ES-I3 (cell line): ENCODE measurements around the gene HMOX2.
A peak's percentile ranks its signal among the peaks of the same experiment; 100 is the strongest.

ENCODE experiments used
- H3K36me3 ChIP-seq: 2 replicates; pipeline ENCODE4 v1.6.1; 2013; ENCODE audit warnings: mild to moderate bottlenecking, low read length, control low read depth, moderate library complexity; ENCODE audit not compliant: insufficient read depth
- H3K4me1 ChIP-seq: 2 replicates; pipeline ENCODE4 v1.6.1; 2013; ENCODE audit warnings: mild to moderate bottlenecking, control low read depth, low read length; ENCODE audit not compliant: insufficient read depth
- H3K9ac ChIP-seq: 2 replicates; pipeline ENCODE4 v1.6.1; 2013; ENCODE audit warnings: low read depth, mild to moderate bottlenecking, low read length, moderate library complexity
- H3K9me3 ChIP-seq: 2 replicates; pipeline ENCODE4 v1.6.1; 2013; ENCODE audit warnings: mild to moderate bottlenecking, low read length, moderate library complexity; ENCODE audit not compliant: control insufficient read depth, insufficient read depth

HMOX2 gene

DNA sequence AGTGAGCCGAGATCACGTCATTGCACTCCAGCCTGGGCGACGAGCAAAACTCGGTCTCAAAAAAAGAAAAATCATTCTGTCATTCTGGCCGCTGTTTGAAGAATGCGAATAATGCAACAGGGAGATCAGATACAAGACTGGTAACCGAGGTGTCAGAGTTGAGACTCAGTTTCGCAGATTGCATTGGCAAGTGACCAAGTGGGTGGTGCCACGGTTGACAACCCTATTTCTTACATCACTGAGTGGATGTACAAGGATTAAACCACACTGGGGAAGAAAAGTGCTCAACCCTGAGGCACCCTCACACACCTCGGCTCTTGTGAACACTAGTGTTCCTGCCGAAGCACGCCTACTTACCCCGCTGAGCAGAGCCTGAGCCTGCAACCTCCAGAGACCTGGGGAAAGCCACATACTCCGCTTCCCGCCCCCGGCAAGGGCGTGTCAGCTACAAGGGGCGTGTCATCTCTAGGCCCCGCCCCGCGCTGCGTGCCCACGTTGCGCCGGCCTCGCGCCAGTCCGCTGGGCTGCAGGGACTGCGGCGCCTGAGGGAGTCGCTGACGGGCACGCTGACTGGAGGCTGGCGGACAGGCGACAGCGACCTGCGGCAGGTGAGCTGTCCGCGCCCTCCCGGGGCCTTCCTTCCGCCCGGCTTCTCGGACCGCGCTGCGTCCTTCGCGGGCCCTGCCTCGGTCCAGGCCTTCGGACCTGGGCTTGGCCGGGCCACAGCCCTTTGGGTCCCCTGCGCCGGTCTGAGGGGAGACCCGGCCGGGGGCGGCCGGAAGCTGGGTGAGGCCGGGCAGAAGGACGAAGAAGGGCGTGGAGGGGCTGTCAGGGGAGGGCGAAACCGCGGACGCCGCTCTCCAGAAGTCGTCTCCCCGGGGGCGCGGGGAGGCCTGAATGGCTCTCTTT, at the start of gene HMOX2:
TSS of gene HMOX2 (plus strand) at position 519 of the 909 bp plus-strand sequence. CDS start 29,127 bp downstream, outside the sequence.
- Histone ChIP-seq H3K4me1 (peaks cover 10% of the 10 kb centered on the region), H3K36me3 (no peaks in the 10 kb centered on the region), H3K9me3 (no peaks in the 10 kb centered on the region; the same call in 1 of the 2 replicates), H3K9ac (peak within 1 kb of the TSS; percentile 71)

DNA sequence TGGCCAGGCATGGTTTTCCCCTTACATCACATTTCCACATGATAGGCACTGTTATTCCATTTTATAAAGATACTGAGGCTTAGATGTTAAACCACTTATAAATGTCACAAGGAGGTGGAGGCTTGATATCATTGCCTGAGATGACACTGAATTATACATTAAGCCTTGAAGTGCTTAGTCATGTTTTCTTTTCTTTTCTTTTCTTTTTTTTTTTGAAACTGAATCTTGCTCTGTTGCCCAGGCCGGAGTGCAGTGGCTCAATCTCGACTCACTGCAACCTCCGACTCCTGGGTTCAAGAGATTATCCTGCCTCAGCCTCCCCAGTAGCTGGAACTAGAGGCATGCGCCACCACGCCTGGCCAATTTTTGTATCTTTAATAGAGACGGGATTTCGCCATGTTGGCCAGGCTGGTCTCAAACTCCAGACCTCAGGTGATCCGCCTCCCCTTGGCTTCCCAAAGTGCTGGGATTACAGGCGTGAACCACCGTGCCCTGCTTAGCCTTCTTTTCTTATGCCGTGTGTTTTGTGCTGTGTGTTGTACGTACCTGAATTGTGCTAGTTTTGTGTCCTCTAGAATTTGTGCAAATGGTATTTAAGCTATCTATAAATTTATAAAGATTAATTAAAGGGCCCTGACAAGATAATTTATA, 49.4 kb upstream of the HMOX2 start:
- peak overlapping the region; percentile 84; the same call in 1 of the 2 replicates for H3K9ac ChIP-seq
- H3K4me1 ChIP-seq: no peaks in the 10 kb centered on the region
- H3K9me3 ChIP-seq: no peaks in the 10 kb centered on the region
- peaks cover 4% of the 10 kb centered on the region; the same call in 1 of the 2 replicates for H3K36me3 ChIP-seq

DNA sequence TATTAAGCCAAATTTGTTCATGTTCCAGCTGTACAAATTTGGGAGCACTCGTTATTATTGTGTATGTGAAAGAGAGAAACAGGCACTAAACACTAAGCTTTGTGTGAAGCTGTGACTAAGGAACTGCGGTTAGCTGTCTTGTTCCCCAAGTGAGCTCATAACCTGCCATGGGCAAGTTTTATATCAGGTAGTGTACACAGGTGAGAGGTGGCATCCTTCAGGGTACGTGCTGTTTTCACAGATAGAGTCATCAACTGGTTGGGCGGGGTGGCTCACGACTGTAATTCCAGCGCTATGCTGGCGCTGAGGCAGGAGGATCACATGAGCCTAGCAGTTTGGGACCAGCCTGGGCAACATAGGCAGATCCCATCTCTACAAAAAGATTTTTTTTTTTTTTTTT, 47.7 kb upstream of the HMOX2 start:
- Histone ChIP-seq H3K9me3 (no peaks in the 10 kb centered on the region), H3K4me1 (no peaks in the 10 kb centered on the region), H3K9ac (no peak overlapping the region), H3K36me3 (peaks cover 4% of the 10 kb centered on the region; the same call in 1 of the 2 replicates)

DNA sequence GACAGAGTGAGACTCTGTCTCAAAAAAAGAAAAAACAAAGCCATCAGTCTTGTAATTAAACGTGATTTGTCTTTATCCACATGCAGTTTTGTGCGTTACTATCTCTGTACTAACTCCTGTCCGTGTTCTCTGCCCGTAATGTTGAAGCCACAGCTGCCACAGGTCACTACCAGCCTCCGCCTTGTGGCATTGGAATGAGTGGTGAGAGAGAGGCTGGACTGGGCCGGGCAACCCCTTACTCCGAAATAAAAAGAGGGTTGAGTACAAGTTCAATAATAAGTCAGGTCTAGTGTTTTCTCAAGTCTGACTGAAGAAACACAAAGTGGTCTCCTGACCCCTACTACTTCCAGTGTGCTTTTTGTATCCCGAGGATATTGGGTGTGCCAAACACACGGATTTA, 45.2 kb upstream of the HMOX2 start:
- H3K4me1 ChIP-seq: no peaks in the 10 kb centered on the region
- H3K36me3 ChIP-seq: peaks cover 4% of the 10 kb centered on the region; the same call in 1 of the 2 replicates
- no peaks in the 10 kb centered on the region for H3K9me3 ChIP-seq
- H3K9ac ChIP-seq: no peak overlapping the region

DNA sequence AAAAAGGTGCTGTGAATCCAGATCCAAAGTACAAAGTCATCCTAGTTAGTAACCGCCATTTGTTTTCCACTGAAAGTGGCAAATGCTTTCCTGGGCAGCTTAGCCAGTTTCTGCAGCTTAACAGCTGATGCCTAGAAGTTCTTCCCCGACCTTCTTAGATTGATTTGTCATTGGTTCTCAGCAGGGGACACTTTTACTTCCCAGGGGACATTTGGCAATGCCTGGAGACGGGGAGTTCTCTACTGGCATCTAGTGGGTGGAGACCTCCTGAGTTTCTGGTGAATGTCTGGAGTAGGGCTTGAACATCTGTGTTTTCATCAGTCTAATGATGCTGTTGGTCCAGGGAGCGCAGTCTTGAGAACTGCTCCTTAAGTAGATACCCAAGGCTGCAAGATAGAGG, 43.0 kb upstream of the HMOX2 start:
- no peaks in the 10 kb centered on the region for H3K9me3 ChIP-seq
- H3K4me1 ChIP-seq: no peaks in the 10 kb centered on the region
- H3K36me3 ChIP-seq: peaks cover 12% of the 10 kb centered on the region
- no peak overlapping the region for H3K9ac ChIP-seq

DNA sequence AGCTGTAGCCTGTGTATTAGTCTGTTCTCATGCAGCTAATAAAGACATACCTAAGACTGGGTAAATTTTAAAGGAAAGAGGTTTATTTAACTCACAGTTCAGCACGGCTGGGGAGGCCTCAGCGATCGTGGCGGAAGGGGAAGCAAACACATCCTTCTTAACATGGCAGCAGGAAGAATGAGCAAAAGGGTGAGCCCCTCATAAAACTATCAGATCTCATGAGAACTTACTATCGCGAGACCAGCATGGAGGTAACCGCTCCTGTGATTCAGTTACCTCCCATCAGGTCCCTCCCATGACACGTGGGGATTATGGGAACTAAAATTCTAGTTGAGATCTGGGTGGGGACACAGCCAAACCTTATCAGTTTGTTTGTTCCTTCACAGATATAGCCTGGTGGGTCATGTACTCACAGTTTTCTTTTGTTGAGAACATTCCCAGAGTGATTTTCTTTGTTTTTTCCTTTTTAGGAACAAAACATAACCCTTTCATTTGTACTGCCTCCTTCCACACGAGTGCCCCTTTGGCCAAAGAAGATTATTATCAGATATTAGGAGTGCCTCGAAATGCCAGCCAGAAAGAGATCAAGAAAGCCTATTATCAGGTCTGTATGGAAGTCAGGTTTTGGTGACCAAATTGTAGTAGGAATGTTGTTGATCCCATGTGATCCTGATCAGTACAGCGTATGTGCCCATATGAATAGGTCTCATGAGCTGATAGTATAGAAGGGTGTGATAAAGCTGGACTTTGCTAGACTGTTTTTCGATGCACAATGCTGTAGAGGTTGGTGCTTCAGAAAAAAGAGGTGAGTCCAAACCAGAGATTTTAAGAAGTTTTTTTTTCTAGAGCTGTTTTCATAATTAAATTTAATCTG, 42.0 kb upstream of the HMOX2 start:
- H3K9me3 ChIP-seq: no peaks in the 10 kb centered on the region
- H3K36me3 ChIP-seq: peaks cover 17% of the 10 kb centered on the region
- H3K4me1 ChIP-seq: no peaks in the 10 kb centered on the region
- no peak overlapping the region for H3K9ac ChIP-seq

DNA sequence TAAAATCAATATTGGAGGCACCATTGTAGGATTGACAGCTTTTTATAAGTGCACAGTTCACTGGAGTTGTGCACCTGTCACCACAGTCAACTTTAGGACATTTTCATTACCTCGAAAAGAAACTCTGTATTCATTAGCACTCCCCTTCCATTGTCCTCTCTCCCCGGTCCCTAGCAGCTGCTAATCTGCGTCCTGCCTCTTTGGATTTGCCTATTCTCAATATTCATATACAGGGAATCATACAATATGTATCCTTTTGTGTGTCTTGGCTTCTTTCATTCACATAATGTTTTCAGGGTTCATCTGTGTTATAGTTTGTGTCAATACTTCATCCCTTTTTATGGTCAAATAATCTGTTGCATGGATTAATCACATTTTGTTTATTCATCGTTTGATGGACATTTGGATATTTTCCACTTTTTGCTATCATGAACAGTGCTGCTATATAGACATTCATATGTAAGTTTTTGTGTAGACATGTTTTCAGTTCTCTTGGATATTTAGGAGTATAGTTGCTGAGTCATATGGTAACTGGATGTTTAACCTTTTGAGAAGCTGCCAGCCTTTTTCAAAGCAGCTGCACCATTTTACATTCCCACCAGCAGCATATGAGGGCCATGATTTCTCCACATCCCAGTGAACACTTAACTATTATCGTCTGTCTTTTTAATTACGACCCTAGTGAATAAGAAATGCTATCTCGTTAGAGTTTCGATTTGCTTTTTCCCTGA, 40.7 kb upstream of the HMOX2 start:
- peaks cover 17% of the 10 kb centered on the region for H3K36me3 ChIP-seq
- no peak overlapping the region for H3K9ac ChIP-seq
- H3K9me3 ChIP-seq: no peaks in the 10 kb centered on the region
- no peaks in the 10 kb centered on the region for H3K4me1 ChIP-seq

GRCh38 chr16:4437366-4437765, 38.8 kb upstream of the HMOX2 start:
- Histone ChIP-seq H3K4me1 (no peaks in the 10 kb centered on the region), H3K9ac (no peak overlapping the region), H3K36me3 (peaks cover 27% of the 10 kb centered on the region), H3K9me3 (no peaks in the 10 kb centered on the region)

DNA sequence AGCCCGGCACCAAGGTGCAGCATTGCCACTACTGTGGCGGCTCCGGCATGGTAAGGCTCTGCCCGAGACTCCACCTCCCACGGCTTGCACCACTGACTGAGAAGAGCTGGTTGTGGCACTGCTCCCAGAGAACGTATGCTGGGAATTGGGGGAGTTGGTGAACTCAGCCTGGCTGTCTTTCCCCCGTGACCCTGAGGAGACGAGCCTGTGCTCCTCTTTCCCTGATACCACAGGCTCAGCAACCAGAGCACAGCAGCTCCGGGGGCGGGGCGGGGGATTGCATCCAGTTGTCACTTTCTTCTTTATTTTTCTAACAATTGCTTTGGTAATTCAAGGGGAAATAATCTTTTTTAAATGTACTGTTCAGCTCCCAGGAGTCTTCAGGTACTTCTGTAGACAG, 33.8 kb upstream of the HMOX2 start:
- Histone ChIP-seq H3K9me3 (no peaks in the 10 kb centered on the region), H3K36me3 (peaks cover 55% of the 10 kb centered on the region), H3K4me1 (no peaks in the 10 kb centered on the region), H3K9ac (no peak overlapping the region)

GRCh38 chr16:4443271-4443670, 32.9 kb upstream of the HMOX2 start:
- peaks cover 54% of the 10 kb centered on the region for H3K36me3 ChIP-seq
- H3K4me1 ChIP-seq: no peaks in the 10 kb centered on the region

GRCh38 chr16:4443986-4444385, 32.2 kb upstream of the HMOX2 start:
- no peak overlapping the region for H3K9ac ChIP-seq
- H3K4me1 ChIP-seq: no peaks in the 10 kb centered on the region
- H3K36me3 ChIP-seq: peaks cover 49% of the 10 kb centered on the region
- no peaks in the 10 kb centered on the region for H3K9me3 ChIP-seq

More at GRCh38 chr16:4443271-4443670, 32.9 kb upstream of the HMOX2 start:
- Histone ChIP-seq H3K9ac (no peak overlapping the region), H3K9me3 (no peaks in the 10 kb centered on the region)

DNA sequence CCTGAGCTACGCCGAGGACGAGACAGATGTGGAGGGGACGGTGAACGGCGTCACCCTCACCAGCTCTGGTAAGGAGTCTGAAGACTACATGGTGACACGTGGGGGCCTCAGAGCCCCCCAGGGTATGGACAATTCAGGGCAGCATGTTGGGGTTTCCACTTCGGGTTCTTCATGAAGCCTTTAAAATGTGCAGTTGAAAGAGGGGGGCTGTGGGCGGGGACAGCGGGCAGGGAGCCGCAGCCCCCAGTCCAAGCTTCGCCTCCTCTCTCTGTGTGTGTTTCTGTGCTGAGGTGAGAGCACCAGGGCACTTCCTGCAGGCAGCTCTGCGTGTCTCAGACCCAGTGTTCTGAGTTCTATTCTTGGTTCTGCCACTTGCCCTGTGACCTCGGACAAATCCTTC, 25.8 kb upstream of the HMOX2 start:
- Histone ChIP-seq H3K36me3 (peaks cover 30% of the 10 kb centered on the region), H3K9me3 (no peaks in the 10 kb centered on the region), H3K9ac (no peak overlapping the region), H3K4me1 (no peaks in the 10 kb centered on the region)

DNA sequence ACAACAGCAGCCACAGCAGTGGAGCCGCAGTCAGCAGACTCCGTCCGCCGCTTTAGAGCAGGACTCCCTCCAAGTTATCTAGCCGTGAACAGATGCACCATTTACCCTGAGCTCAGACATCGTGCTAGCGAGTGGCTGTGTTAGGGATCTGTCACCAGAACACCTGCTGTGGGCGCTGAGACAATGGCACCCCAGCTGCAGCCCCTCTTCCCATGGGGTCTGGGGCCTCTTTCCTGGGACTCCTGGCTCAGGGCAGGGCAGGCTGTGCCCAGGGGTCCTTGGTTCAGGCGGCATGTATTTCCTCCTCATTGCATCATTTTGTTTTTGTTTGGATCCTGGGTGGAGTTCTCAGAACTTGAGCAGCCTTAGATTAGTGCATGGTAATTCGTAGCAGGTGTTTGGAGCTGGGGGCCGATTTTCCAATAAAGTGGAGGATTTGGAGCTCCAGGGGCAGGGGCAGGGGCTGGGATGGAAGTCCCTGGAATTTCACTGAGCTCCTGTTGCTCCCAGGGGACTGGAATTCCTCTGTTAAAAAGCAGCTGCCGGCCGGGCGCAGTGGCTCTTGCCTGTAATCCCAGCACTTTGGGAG, 25.2 kb upstream of the HMOX2 start:
- Histone ChIP-seq H3K4me1 (no peaks in the 10 kb centered on the region), H3K9me3 (no peaks in the 10 kb centered on the region), H3K9ac (no peak overlapping the region), H3K36me3 (peaks cover 30% of the 10 kb centered on the region)
